ENCODE measurements around the gene EPAS1. TPM values are rescaled to one million over a fixed set of nuclear protein-coding genes. Genes with fewer than 3 reads are reported as not detected.

EPAS1 gene
- total RNA-seq, 6 donors from 2014 or later, result 440 to 1,878 (median 1,131) TPM

DNA sequence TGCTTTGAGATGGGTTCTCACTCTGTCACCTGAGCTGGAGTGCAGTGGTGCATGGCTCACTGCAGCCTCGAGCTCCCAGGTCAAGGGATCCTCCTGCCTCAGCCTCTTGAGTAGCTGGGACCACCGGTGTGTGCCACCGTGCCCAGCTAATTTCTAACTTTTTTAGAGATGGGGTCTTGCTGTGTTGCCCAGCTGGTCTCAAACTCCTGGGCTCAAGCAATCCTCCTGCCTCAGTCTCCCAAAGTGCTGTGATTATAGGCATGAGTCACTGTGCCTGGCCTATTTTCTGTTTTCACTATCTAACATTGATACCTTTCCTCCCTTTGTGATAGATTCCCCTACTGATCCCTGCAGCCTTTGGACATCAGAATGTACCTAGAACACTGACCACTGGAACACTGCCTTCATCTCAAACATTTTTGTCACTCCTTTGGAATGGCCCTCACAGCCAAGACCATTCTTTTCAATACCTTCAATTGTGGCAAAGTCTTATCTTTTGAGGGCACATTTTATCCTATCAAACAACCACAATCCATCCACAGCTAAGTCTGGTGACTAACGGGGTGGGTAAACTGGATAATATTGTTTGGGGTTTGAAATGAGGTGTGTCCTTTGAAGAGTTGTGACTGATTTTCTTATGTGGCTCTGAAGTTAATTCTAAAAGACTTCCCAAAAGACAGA, 43.7 kb downstream of the EPAS1 start:
- DNase-seq (no peak), ATAC-seq (ENCODE audit: low FRiP score in 2 of 2) (no peak)
- TF ChIP-seq EP300 (IDR thresholded peaks at IDR 0.05) (no peak), CTCF (IDR thresholded peaks at IDR 0.05) (no peak), POLR2A (IDR thresholded peaks at IDR 0.05) (no peak), POLR2AphosphoS5 (IDR thresholded peaks at IDR 0.05) (no peak)
- H3K27me3 ChIP-seq, result no peaks in the 10 kb centered on the region
- H3K4me1 ChIP-seq, result peaks cover 86 to 98% (median 89%) of the 10 kb centered on the region in 4 donors
- no peaks in the 10 kb centered on the region for H3K9me3 ChIP-seq
- H3K4me3 ChIP-seq, result no peak overlapping the region
- peak overlapping the region in 3 of 4 donors; percentile 44 to 79 (median 47) for H3K27ac ChIP-seq
- 63 to 76% methylated on average over 4 of the region's 4 CpGs for WGBS, 2 donors
- H3K36me3 ChIP-seq, result peaks cover 0 to 13% (median 0%) of the 10 kb centered on the region in 4 donors

DNA sequence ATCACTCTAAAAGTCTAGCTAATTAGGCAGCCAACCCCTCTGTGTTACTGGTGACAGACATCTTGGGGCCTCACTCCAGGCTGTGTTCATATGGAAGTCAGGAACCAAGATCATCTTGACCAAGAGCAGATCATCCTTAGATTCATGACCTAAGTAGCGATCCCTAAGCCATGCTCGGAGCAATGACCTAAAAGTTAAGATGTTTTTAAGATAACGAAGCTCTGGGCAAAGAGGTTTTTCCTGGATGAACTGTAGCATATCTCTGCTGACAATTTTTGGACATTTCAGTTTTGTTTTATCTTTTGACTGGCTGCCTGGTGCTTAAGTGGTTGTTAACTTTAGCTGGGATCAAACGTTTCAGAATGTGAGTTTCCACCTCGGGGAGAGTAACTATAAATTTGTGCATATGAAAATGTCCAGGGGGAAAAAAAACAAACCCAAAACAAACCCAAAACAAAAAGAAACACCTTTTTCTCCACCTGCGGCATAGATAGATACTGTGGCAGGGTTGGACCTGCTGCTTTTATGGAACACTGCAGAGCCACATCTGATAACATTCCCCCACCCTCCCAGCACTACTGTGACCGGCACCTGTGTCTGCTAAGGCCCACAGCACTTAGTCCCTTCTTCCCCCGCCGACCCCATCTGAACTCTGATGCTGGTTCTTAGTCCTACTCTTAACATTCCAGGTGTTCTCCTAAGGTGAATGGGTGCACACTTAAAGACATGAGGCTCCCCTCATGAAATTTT, 45.5 kb downstream of the EPAS1 start:
- no peak overlapping the region for H3K4me3 ChIP-seq
- 47 to 52% methylated on average over 9 of the region's 9 CpGs for WGBS, 2 donors
- TF ChIP-seq EP300 (IDR thresholded peaks at IDR 0.05) (no peak), CTCF (IDR thresholded peaks at IDR 0.05) (no peak), POLR2AphosphoS5 (IDR thresholded peaks at IDR 0.05) (no peak), POLR2A (IDR thresholded peaks at IDR 0.05) (no peak)
- H3K4me1 ChIP-seq, result peaks cover 87 to 97% (median 89%) of the 10 kb centered on the region in 4 donors
- peak overlapping the region in 3 of 4 donors; percentile 3 to 79 (median 44) for H3K27ac ChIP-seq
- no peak for ATAC-seq (ENCODE audit: low FRiP score in 2 of 2)
- no peaks in the 10 kb centered on the region for H3K27me3 ChIP-seq
- no peaks in the 10 kb centered on the region for H3K9me3 ChIP-seq
- peaks cover 0 to 29% (median 12%) of the 10 kb centered on the region in 4 donors for H3K36me3 ChIP-seq
- no peak for DNase-seq

DNA sequence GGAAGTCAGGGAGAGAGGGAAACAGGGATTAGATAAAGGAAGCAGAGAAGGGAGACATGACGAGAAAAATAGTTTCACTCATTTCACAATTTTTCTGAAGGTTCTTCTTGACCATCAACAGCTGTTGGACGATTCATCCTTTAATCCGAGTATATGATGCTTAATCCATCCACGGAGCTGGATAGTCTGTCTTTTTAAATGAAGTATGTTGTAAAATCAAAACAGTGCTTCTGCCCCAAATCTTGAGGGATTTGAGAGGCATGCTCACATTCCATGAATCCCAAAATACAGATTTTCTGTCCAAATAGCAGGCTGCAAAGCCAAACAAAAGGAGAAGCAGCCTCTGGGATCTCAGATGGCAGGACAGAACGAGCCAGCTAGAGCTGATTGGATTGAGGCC, 47.5 kb downstream of the EPAS1 start:
- DNase-seq (no peak), ATAC-seq (ENCODE audit: low FRiP score in 2 of 2) (no peak)
- peaks cover 9 to 49% (median 25%) of the 10 kb centered on the region in 4 donors for H3K36me3 ChIP-seq
- no peak for TF ChIP-seq POLR2A (IDR thresholded peaks at IDR 0.05)
- TF ChIP-seq EP300 (IDR thresholded peaks at IDR 0.05), result no peak
- TF ChIP-seq POLR2AphosphoS5 (IDR thresholded peaks at IDR 0.05), result no peak
- no peak for TF ChIP-seq CTCF (IDR thresholded peaks at IDR 0.05)
- no peaks in the 10 kb centered on the region for H3K27me3 ChIP-seq
- H3K9me3 ChIP-seq, result no peaks in the 10 kb centered on the region
- H3K27ac ChIP-seq, result peak overlapping the region; percentile 11 to 79 (median 32)
- no peak overlapping the region for H3K4me3 ChIP-seq
- 47 to 70% methylated on average over 5 of the region's 5 CpGs for WGBS, 2 donors
- peaks cover 85 to 99% (median 89%) of the 10 kb centered on the region in 4 donors for H3K4me1 ChIP-seq

DNA sequence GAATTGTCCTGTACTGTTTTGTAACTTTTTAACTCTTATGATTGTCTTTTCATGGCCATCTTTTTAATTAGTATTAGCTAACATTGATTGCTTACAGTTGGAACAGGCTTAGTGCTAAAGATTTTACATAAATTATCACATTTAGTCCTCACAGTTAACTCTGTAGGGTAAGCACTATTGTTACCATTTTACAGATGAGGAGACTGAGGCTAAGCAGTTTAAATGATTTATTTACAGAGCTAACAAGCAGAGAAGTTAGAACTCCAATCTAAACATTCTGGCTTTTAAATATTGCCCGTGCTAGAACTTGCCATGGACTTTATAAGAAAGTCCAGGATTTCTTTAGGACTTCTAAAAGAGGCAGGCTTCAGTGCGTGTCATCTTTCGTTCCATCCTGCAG, 48.6 kb downstream of the EPAS1 start:
- WGBS, 2 donors, result 66 to 77% methylated on average over 3 of the region's 3 CpGs
- peaks cover 81 to 99% (median 88%) of the 10 kb centered on the region in 4 donors for H3K4me1 ChIP-seq

More for the DNA sequence above, 48.6 kb downstream of the EPAS1 start:
- DNase-seq (no peak), ATAC-seq (ENCODE audit: low FRiP score in 2 of 2) (no peak)
- H3K27me3 ChIP-seq, result no peaks in the 10 kb centered on the region
- peak overlapping the region in 3 of 4 donors; percentile 4 to 79 (median 32) for H3K27ac ChIP-seq
- TF ChIP-seq POLR2AphosphoS5 (IDR thresholded peaks at IDR 0.05), result no peak
- no peak for TF ChIP-seq POLR2A (IDR thresholded peaks at IDR 0.05)
- TF ChIP-seq EP300 (IDR thresholded peaks at IDR 0.05), result no peak
- no peak for TF ChIP-seq CTCF (IDR thresholded peaks at IDR 0.05)
- peaks cover 9 to 60% (median 29%) of the 10 kb centered on the region in 4 donors for H3K36me3 ChIP-seq
- no peaks in the 10 kb centered on the region for H3K9me3 ChIP-seq
- no peak overlapping the region for H3K4me3 ChIP-seq
